Endothelial cell (in vitro differentiated cells): ENCODE results near the gene SORCS3. TPM values are rescaled to one million over a fixed set of nuclear protein-coding genes. Genes with fewer than 3 reads are reported as not detected.

Experiments
- DNase-seq: peaks from one replicate; pipeline ENCODE4 v3.0.0; 2021; ENCODE audit warnings: low spot score
- H3K27ac Mint-ChIP-seq: one replicate; pipeline ENCODE4 v1.8.0; 2021; ENCODE audit warnings: mixed read lengths, inconsistent platforms; ENCODE audit not compliant: unreplicated experiment
- H3K27me3 Mint-ChIP-seq: one replicate; pipeline ENCODE4 v1.8.0; 2021; ENCODE audit warnings: mild to moderate bottlenecking, moderate library complexity, mixed read lengths, inconsistent platforms; ENCODE audit not compliant: unreplicated experiment
- H3K36me3 Mint-ChIP-seq: one replicate; pipeline ENCODE4 v1.8.0; 2021; ENCODE audit warnings: mild to moderate bottlenecking, low read depth, mixed read lengths, inconsistent platforms; ENCODE audit not compliant: unreplicated experiment
- H3K4me1 Mint-ChIP-seq: one replicate; pipeline ENCODE4 v1.8.0; 2021; ENCODE audit warnings: mild to moderate bottlenecking, mixed read lengths, inconsistent platforms; ENCODE audit not compliant: unreplicated experiment
- H3K4me3 Mint-ChIP-seq: one replicate; pipeline ENCODE4 v1.8.0; 2021; ENCODE audit warnings: mild to moderate bottlenecking, mixed read lengths, inconsistent platforms; ENCODE audit not compliant: unreplicated experiment
- H3K9me3 Mint-ChIP-seq: one replicate; pipeline ENCODE4 v1.8.0; 2021; ENCODE audit warnings: mixed read lengths, inconsistent platforms; ENCODE audit not compliant: unreplicated experiment
- total RNA-seq: library from RNA; stranded (reverse); fragmentation: NEBNext Ultra II Directional; extraction: Animal tissue kit (Norgen Biotek cat#: 25700); gene quantifications from one replicate; pipeline ENCODE4 v1.2.1, GENCODE V29; 2021; ENCODE audit not compliant: unreplicated experiment
- TF ChIP-seq, protein P1 (sequence below): fragments of 200-600 bp; sonication (generic); IDR thresholded peaks from one replicate; pipeline ENCODE4 v1.5.0; 2021; ENCODE audit warnings: antibody characterized with exemption; ENCODE audit not compliant: unreplicated experiment

The SORCS3 gene
- total RNA-seq, 1 donor from 2014 or later = not detected

DNA sequence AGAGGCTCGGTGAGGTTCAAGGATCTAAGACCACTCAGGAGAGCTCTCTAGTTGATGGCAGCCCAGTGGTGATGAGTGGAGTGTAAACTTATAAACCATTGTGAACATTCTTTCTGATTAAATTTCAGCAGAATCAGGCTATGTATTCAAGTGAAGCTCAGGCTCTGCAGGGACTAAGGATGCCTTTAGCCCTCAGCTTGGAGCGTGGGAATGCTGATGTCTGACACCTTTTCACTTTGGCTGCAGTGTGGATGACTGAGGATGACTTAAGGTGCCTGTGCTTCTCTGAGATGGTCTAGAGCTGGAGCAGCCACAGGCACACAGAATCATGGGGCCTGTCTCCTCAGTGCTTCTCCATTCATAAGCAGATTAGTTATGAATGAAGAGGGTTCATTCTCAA lies 150.4 kb downstream of the SORCS3 start:
- no peaks in the 10 kb centered on the region for H3K9me3 Mint-ChIP-seq
- H3K4me3 Mint-ChIP-seq = no peak overlapping the region
- TF ChIP-seq, protein P1, sequence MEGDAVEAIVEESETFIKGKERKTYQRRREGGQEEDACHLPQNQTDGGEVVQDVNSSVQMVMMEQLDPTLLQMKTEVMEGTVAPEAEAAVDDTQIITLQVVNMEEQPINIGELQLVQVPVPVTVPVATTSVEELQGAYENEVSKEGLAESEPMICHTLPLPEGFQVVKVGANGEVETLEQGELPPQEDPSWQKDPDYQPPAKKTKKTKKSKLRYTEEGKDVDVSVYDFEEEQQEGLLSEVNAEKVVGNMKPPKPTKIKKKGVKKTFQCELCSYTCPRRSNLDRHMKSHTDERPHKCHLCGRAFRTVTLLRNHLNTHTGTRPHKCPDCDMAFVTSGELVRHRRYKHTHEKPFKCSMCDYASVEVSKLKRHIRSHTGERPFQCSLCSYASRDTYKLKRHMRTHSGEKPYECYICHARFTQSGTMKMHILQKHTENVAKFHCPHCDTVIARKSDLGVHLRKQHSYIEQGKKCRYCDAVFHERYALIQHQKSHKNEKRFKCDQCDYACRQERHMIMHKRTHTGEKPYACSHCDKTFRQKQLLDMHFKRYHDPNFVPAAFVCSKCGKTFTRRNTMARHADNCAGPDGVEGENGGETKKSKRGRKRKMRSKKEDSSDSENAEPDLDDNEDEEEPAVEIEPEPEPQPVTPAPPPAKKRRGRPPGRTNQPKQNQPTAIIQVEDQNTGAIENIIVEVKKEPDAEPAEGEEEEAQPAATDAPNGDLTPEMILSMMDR = no peak
- H3K36me3 Mint-ChIP-seq = no peaks in the 10 kb centered on the region
- DNase-seq = no peak
- peaks cover 1% of the 10 kb centered on the region for H3K27me3 Mint-ChIP-seq
- H3K4me1 Mint-ChIP-seq = no peaks in the 10 kb centered on the region
- no peak overlapping the region for H3K27ac Mint-ChIP-seq

DNA sequence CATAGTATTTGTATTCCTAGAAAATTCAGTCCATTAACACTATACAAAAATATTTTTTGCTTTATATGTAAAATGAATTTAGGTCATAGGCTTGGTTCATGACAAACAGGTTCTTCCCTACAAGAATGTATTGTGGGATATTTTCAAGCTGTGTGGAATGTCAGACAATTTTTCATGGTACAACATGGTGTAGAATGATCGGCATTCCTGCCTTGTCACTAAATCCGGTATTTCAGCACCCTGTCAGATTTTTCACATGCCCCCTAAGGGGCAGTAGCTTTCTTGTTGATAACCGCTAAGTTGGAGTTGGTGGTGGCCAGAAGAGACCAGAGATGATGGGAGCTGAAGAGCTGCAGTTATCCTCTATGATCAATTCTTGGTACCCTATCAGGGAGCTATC lies 154.3 kb downstream of the SORCS3 start:
- TF ChIP-seq, protein P1 = no peak
- Mint-ChIP-seq H3K27ac (no peak overlapping the region), H3K9me3 (no peaks in the 10 kb centered on the region), H3K4me3 (no peak overlapping the region), H3K27me3 (peaks cover 1% of the 10 kb centered on the region), H3K4me1 (no peaks in the 10 kb centered on the region), H3K36me3 (no peaks in the 10 kb centered on the region)
- DNase-seq = no peak

DNA sequence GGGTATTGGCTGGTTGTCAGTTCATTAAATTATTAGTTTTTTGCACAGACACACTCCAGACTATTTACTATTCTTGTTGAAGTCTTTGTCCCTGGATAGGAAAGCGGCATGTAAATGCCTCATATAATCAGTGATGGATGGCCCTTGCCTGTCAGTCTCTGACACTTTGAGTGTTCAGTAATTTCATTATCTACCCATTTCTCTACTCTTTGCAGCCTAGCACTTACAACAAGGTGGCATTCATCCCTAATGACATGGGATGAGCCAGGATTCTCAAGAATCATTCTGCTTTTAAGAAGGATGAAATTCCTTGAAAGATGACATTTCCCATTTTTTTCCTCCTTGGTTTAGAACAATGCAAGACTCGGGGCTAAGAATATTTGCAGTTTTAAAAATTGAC lies 155.7 kb downstream of the SORCS3 start:
- TF ChIP-seq, protein P1 = no peak
- DNase-seq = no peak
- Mint-ChIP-seq H3K27ac (no peak overlapping the region), H3K27me3 (peaks cover 1% of the 10 kb centered on the region), H3K4me1 (no peaks in the 10 kb centered on the region), H3K36me3 (no peaks in the 10 kb centered on the region), H3K9me3 (no peaks in the 10 kb centered on the region), H3K4me3 (no peak overlapping the region)

DNA sequence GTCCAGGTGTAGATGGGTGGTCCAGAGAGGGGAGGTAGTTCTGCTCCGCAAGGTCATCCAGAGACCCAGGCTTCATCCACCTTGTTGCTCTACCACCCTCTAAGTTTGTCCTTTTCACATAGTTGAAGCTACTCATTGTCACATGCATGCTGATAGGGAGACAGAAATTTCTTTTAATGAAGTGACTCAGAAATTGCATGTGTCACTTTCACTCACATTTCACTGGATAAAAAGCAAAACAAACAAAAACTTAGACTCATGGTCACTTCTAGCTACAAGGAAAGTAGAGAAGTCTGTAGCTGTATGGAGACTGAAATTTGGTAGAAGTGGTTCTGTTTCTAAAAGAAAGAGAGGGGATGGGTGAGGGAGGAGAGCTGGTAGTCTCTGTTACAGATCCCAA lies 161.9 kb downstream of the SORCS3 start:
- no peak overlapping the region for H3K27ac Mint-ChIP-seq

DNA sequence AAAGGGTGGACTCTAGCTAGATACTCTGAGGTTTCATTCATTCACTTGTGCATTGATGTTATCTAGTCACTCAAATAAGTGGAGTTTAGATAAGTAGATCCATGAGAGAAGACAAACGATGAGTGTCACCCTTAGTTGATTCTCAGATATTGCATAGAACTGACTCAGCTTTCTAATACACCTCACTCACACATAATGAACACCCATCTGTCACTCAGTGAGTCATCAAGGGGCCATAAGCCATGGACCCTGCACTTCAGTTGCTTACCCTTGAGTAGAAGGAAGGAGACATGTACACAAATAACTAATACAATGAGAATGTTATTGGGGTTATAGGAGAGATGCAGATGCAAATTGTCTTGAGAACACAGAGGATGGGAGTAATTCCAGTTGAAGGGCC lies 163.8 kb downstream of the SORCS3 start:
- Mint-ChIP-seq H3K4me3 (no peak overlapping the region), H3K27me3 (no peaks in the 10 kb centered on the region), H3K9me3 (no peaks in the 10 kb centered on the region), H3K27ac (no peak overlapping the region), H3K36me3 (no peaks in the 10 kb centered on the region), H3K4me1 (no peaks in the 10 kb centered on the region)
- TF ChIP-seq, protein P1 = no peak
- no peak for DNase-seq

More for the DNA sequence above, 161.9 kb downstream of the SORCS3 start:
- H3K9me3 Mint-ChIP-seq = no peaks in the 10 kb centered on the region
- no peaks in the 10 kb centered on the region for H3K36me3 Mint-ChIP-seq
- TF ChIP-seq, protein P1 = no peak
- no peaks in the 10 kb centered on the region for H3K27me3 Mint-ChIP-seq
- H3K4me1 Mint-ChIP-seq = no peaks in the 10 kb centered on the region
- no peak for DNase-seq
- no peak overlapping the region for H3K4me3 Mint-ChIP-seq
